Smooth muscle cell (in vitro differentiated cells): ENCODE data around the gene KLF5. TPM values are rescaled to one million over a fixed set of nuclear protein-coding genes. Genes with fewer than 3 reads are reported as not detected.

Experiments
- DNase-seq: peaks from one replicate; lab custom pipeline; 2025; ENCODE audit not compliant: unreplicated experiment; lab: John Stamatoyannopoulos, UW
- H2AFZ ChIP-seq: fragments of 200-600 bp; sonication (generic); 2 replicates; pipeline ENCODE4 v1.6.0; 2016; ENCODE audit warnings: antibody characterized with exemption, low read depth, mild to moderate bottlenecking
- H3F3A ChIP-seq: fragments of 200-600 bp; sonication (generic); 2 replicates; pipeline ENCODE4 v1.6.0; 2017; ENCODE audit warnings: antibody characterized with exemption, low read depth
- H3K27ac ChIP-seq: fragments of 200-600 bp; sonication (generic); 2 replicates; pipeline ENCODE4 v1.5.1; 2016; ENCODE audit warnings: low read depth, mild to moderate bottlenecking
- H3K27me3 ChIP-seq: fragments of 200-600 bp; sonication (generic); 2 replicates; pipeline ENCODE4 v1.6.1; 2016; ENCODE audit warnings: low read depth, mild to moderate bottlenecking
- H3K36me3 ChIP-seq: fragments of 200-600 bp; sonication (generic); 2 replicates; pipeline ENCODE4 v1.5.1; 2016; ENCODE audit warnings: low read depth
- H3K4me1 ChIP-seq: fragments of 200-600 bp; sonication (generic); 2 replicates; pipeline ENCODE4 v1.5.1; 2016; ENCODE audit warnings: low read depth
- H3K4me2 ChIP-seq: fragments of 200-600 bp; sonication (generic); 2 replicates; pipeline ENCODE4 v1.6.0; 2016; ENCODE audit warnings: mild to moderate bottlenecking
- H3K4me3 ChIP-seq: fragments of 200-600 bp; sonication (generic); 2 replicates; pipeline ENCODE4 v1.5.1; 2016; ENCODE audit warnings: mild to moderate bottlenecking
- H3K79me2 ChIP-seq: fragments of 200-600 bp; sonication (generic); 2 replicates; pipeline ENCODE4 v1.6.0; 2016; ENCODE audit warnings: low read depth, mild to moderate bottlenecking
- H3K9ac ChIP-seq: fragments of 200-600 bp; sonication (generic); 2 replicates; pipeline ENCODE4 v1.6.0; 2016; ENCODE audit warnings: low read depth
- H3K9me3 ChIP-seq: fragments of 200-600 bp; sonication (generic); replicated peaks from 2 replicates; pipeline ENCODE4 v1.5.1; 2016; ENCODE audit warnings: low read depth
- H4K20me1 ChIP-seq: fragments of 200-600 bp; sonication (generic); 2 replicates; pipeline ENCODE4 v1.6.0; 2016; ENCODE audit warnings: low read depth
- WGBS: methylation state at CpG from one replicate; pipeline ENCODE4 v1.1.7; 2016; ENCODE audit warnings: low lambda C conversion rate; 5-methylcytosine and 5-hydroxymethylcytosine counted together
- polyA plus RNA-seq: library from polyadenylated mRNA; unstranded; fragments of >200 nt; fragmentation: Nextera tagmentation; extraction: Ambion mirVana; gene quantifications from 2 replicates; pipeline ENCODE4 v1.2.1, GENCODE V29; 2016
- total RNA-seq: library from RNA; depleted of rRNA; stranded (reverse); fragments of >200 nt; gene quantifications from 2 replicates; pipeline ENCODE4 v1.2.3, GENCODE V29; 2014
- TF ChIP-seq, protein P1 (sequence below): fragments of 200-600 bp; sonication (generic); IDR thresholded peaks from 2 replicates; pipeline ENCODE4 v1.5.1; 2017; ENCODE audit warnings: borderline replicate concordance, mild to moderate bottlenecking, antibody characterized with exemption; ENCODE audit not compliant: insufficient read depth, poor library complexity, severe bottlenecking

The KLF5 gene
- total and polyA plus RNA-seq, 2 experiments from 2014 or later, result 9.7 to 30.0 TPM

DNA sequence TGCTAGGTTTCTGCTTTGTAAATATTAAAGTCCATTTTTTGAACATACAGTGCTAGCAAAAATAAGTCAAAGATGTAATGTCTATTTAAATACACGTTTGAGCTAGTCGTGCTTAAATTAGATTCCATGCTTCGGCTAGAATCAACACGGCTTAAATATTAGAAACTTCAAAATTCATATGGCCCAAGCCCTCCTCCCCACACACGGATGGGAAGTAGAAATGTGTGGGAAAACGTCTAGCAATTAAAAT, 816 bp upstream of the KLF5 start:
- H3K27me3 ChIP-seq, result no peaks in the 10 kb centered on the region
- TF ChIP-seq, protein P1, sequence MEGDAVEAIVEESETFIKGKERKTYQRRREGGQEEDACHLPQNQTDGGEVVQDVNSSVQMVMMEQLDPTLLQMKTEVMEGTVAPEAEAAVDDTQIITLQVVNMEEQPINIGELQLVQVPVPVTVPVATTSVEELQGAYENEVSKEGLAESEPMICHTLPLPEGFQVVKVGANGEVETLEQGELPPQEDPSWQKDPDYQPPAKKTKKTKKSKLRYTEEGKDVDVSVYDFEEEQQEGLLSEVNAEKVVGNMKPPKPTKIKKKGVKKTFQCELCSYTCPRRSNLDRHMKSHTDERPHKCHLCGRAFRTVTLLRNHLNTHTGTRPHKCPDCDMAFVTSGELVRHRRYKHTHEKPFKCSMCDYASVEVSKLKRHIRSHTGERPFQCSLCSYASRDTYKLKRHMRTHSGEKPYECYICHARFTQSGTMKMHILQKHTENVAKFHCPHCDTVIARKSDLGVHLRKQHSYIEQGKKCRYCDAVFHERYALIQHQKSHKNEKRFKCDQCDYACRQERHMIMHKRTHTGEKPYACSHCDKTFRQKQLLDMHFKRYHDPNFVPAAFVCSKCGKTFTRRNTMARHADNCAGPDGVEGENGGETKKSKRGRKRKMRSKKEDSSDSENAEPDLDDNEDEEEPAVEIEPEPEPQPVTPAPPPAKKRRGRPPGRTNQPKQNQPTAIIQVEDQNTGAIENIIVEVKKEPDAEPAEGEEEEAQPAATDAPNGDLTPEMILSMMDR, result no peak
- WGBS, result 40% methylated on average over 6 of the region's 6 CpGs
- no peak overlapping the region for H3K9ac ChIP-seq
- H3K4me3 ChIP-seq, result peak overlapping the region; percentile 60
- H3K9me3 ChIP-seq, result no peaks in the 10 kb centered on the region
- peak overlapping the region; percentile 86 for H3K4me2 ChIP-seq
- peaks cover 3% of the 10 kb centered on the region for H3K79me2 ChIP-seq
- H3K4me1 ChIP-seq, result peaks cover 29% of the 10 kb centered on the region
- H3K36me3 ChIP-seq, result no peaks in the 10 kb centered on the region
- peaks cover 8% of the 10 kb centered on the region for H4K20me1 ChIP-seq
- H2AFZ ChIP-seq, result peak overlapping the region; percentile 72
- H3F3A ChIP-seq, result peaks cover 5% of the 10 kb centered on the region
- H3K27ac ChIP-seq, result peak overlapping the region; percentile 20
- DNase-seq, result no peak

DNA sequence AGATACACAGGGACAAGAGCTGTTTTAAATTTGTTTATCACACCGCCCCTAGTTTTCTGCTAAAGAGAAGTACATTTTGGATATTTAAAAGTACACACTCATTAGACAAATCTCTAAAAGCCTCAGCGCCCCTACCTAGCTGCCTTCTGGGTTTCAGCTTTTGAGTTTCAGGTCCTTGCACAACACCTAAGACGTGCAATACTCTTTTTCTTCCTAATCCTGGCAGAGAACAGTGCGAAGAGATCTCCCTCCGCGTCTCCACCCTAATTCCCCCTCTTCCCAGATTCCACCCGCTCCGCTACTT, 421 bp upstream of the KLF5 start:
- TF ChIP-seq, protein P1, result no peak
- H3K4me2 ChIP-seq, result peak overlapping the region; percentile 86
- DNase-seq, result no peak
- H3K9me3 ChIP-seq, result no peaks in the 10 kb centered on the region
- H3K4me3 ChIP-seq, result peak overlapping the region; percentile 60
- H3F3A ChIP-seq, result peaks cover 5% of the 10 kb centered on the region
- peak overlapping the region; percentile 20 for H3K27ac ChIP-seq
- peaks cover 25% of the 10 kb centered on the region for H3K4me1 ChIP-seq
- peaks cover 5% of the 10 kb centered on the region for H3K79me2 ChIP-seq
- no peaks in the 10 kb centered on the region for H3K36me3 ChIP-seq
- no peaks in the 10 kb centered on the region for H3K27me3 ChIP-seq
- H4K20me1 ChIP-seq, result peaks cover 8% of the 10 kb centered on the region
- H3K9ac ChIP-seq, result no peak overlapping the region
- peak overlapping the region; percentile 72 for H2AFZ ChIP-seq
- 2% methylated on average over 8 of the region's 8 CpGs for WGBS

DNA sequence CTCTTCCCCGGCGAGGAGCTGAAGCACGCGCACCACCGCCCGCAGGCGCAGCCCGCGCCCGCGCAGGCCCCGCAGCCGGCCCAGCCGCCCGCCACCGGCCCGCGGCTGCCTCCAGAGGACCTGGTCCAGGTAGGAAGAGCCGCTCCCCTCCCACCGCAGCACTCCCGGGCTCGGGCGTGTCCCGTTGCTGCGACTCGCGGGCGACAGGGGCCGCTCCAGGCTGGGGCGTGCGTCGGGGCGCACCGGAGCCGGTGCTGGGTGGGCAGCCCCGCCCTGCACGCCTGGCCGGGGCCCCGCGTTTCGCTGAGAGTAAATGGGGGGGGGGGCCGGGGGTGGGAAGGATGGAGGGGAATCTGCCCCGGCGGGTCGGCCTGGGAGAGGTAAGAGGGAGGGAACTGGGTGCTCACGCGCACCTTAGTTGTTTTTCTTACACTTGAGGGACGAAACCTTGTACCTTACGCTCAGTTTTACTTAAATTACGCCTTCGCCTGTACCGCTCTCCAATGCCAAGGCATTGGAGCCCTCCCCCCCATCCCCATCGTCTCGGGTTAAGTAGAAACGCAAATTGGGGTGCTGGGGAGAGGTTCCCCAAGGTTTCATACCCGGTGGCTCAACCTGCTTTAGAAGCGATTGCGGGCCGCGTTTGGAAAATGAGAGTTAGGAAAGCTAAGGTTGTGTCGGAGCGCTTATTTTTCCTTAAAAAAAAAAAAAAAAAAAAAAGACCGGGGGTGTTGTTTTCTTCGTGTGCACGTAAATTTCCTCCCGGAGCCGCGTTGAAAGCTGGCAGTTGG, 850 bp downstream of the KLF5 start:
- Histone ChIP-seq H2AFZ (no peak overlapping the region), H3K27me3 (no peaks in the 10 kb centered on the region), H3K4me2 (peak overlapping the region; percentile 86), H4K20me1 (peaks cover 8% of the 10 kb centered on the region), H3F3A (peaks cover 9% of the 10 kb centered on the region), H3K4me3 (peak overlapping the region; percentile 60), H3K27ac (peak overlapping the region; percentile 97), H3K4me1 (peaks cover 24% of the 10 kb centered on the region), H3K9me3 (no peaks in the 10 kb centered on the region), H3K36me3 (no peaks in the 10 kb centered on the region), H3K9ac (peak overlapping the region; percentile 92), H3K79me2 (peaks cover 14% of the 10 kb centered on the region)
- peak; percentile 24 for DNase-seq
- under 1% methylated on average over 46 of the region's 68 CpGs for WGBS
- TF ChIP-seq, protein P1, result no peak
